Natural killer cell (primary cell): ENCODE data around the gene SCFD2. TPM values are rescaled to one million over a fixed set of nuclear protein-coding genes. Genes with fewer than 3 reads are reported as not detected.
A peak's percentile ranks its signal among the peaks of the same experiment; 100 is the strongest.

Experiments used
- ATAC-seq, 3 donors: fragments of 150-1000 bp in 2 of 3; fragments of 200-7000 bp in 1 of 3; cut with Tn5 transposase; 1 replicate in 1 of 3; 2 replicates in 2 of 3; pipeline ENCODE4 v1.10.0; 2021; ENCODE audit warnings: mild to moderate bottlenecking in 2 of 3, moderate library complexity in 2 of 3
- DNase-seq, 2 donors: peaks; one replicate each; pipeline versions ENCODE4 v3.0.0 to v3.0.0-alpha.2; 2013 to 2021; ENCODE audit warnings: mixed read lengths in 1 of 2
- H3K27ac ChIP-seq: one replicate; pipeline ENCODE4 v1.5.1; 2013; ENCODE audit warnings: mild to moderate bottlenecking, low read length
- H3K27me3 ChIP-seq: one replicate; pipeline ENCODE4 v1.6.1; 2013; ENCODE audit warnings: low read length; ENCODE audit not compliant: control insufficient read depth, insufficient read depth
- H3K36me3 ChIP-seq: one replicate; pipeline ENCODE4 v1.6.1; 2013; ENCODE audit warnings: low read length; ENCODE audit not compliant: control insufficient read depth, insufficient read depth
- H3K4me1 ChIP-seq: one replicate; pipeline ENCODE4 v1.6.1; 2013; ENCODE audit warnings: low read length; ENCODE audit not compliant: control insufficient read depth, insufficient read depth
- H3K4me3 ChIP-seq: one replicate; pipeline ENCODE4 v1.5.1; 2013; ENCODE audit warnings: low read length
- H3K9me3 ChIP-seq: one replicate; pipeline ENCODE4 v1.6.1; 2013; ENCODE audit warnings: low read length; ENCODE audit not compliant: control insufficient read depth, insufficient read depth
- H3K27ac Mint-ChIP-seq, 2 donors: one replicate each; pipeline ENCODE4 v1.8.0; 2022; ENCODE audit warnings: mild to moderate bottlenecking in 2 of 2, mixed read lengths in 2 of 2, moderate library complexity in 1 of 2
- H3K27me3 Mint-ChIP-seq, 2 donors: one replicate each; pipeline ENCODE4 v1.8.0; 2022; ENCODE audit warnings: low read depth in 2 of 2, mixed read lengths in 2 of 2
- H3K36me3 Mint-ChIP-seq: one replicate; pipeline ENCODE4 v1.8.0; 2022; ENCODE audit warnings: mixed read lengths
- H3K4me1 Mint-ChIP-seq, 2 donors: one replicate each; pipeline ENCODE4 v1.8.0; 2022; ENCODE audit warnings: mixed read lengths in 2 of 2
- H3K4me3 Mint-ChIP-seq: one replicate; pipeline ENCODE4 v1.8.0; 2022; ENCODE audit warnings: mild to moderate bottlenecking, moderate library complexity, mixed read lengths
- H3K9me3 Mint-ChIP-seq, 2 donors: one replicate each; pipeline ENCODE4 v1.8.0; 2022; ENCODE audit warnings: mixed read lengths in 2 of 2
- WGBS: methylation state at CpG from one replicate; pipeline ENCODE4 v1.1.7; 2013; ENCODE audit warnings: missing lambda C conversion rate; ENCODE audit not compliant: insufficient coverage; 5-methylcytosine and 5-hydroxymethylcytosine counted together
- intact Hi-C: fragments of 100-400 bp; cut with micrococcal nuclease; formaldehyde crosslinking; loops from one replicate; pipeline ENCODE4 v1.14.2; 2022
- total RNA-seq, 4 donors: library from RNA; stranded (reverse); fragments of 120-200 nt in 1 of 4; gene quantifications; one replicate each; pipeline versions ENCODE4 v1.2.3 to v1.2.4, GENCODE V29; 2013 to 2022
- TF ChIP-seq, protein P1 (sequence below): fragments of 200-600 bp; IDR thresholded peaks from one replicate; pipeline ENCODE4 v1.8.0; 2022; ENCODE audit warnings: antibody characterized with exemption

Gene SCFD2
- total RNA-seq, 3 donors from 2014 or later (not counting 1 experiment from before 2014, with no cell fraction given) = 26.4 to 29.4 (median 28.9) TPM

DNA sequence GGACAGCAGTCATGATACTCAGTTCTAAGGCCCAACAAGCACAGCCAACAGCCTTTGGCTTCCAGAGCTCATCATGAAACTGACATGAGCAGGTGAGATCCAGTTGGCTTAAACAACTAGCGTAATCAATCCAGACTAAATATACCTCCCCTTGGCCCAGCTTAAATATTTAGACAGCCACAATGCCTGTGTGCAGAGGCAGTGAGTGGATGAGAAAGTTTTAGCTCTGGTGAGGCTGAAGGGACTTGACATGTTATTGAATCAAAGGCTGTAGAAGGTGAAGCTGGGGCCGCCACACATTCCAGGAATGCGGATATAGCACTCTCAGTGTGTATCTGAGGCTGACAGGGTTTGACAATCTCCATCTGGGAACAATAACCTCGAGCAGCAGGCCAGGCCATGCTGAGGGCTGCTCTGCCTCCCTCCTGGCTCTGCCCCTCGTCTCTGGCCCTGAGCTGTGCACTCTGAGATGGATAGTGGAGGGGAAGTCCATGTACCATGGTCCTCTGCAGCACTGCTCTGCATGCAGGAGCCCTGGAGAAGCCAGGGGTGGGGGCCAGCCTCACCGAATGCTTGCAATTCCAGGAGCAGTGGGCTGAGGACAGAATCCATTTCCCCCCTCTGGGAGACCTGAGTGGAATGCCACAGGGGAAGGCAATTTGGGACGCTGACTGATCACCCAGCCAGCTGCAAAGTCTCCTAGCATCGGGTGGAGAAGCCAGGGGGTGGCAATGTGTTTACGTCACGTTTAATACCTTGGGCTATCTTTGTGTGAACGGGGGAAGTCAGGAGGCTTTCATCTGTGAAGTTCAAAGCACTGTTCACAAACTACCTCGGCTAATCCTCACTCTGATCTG lies 541.0 kb downstream of the SCFD2 start:
- peaks cover 0 to 2% of the 10 kb centered on the region in 2 donors for H3K9me3 Mint-ChIP-seq
- Histone ChIP-seq H3K4me3 (no peak overlapping the region), H3K9me3 (no peaks in the 10 kb centered on the region), H3K4me1 (no peaks in the 10 kb centered on the region), H3K27ac (no peak overlapping the region), H3K36me3 (no peaks in the 10 kb centered on the region), H3K27me3 (no peaks in the 10 kb centered on the region)
- no peaks in the 10 kb centered on the region for H3K4me1 Mint-ChIP-seq
- H3K36me3 Mint-ChIP-seq = no peaks in the 10 kb centered on the region
- ATAC-seq = no peak
- peaks cover 0 to 3% of the 10 kb centered on the region in 2 donors for H3K27me3 Mint-ChIP-seq
- peak in 1 of 2 donors; percentile 7 for DNase-seq
- TF ChIP-seq, protein P1, sequence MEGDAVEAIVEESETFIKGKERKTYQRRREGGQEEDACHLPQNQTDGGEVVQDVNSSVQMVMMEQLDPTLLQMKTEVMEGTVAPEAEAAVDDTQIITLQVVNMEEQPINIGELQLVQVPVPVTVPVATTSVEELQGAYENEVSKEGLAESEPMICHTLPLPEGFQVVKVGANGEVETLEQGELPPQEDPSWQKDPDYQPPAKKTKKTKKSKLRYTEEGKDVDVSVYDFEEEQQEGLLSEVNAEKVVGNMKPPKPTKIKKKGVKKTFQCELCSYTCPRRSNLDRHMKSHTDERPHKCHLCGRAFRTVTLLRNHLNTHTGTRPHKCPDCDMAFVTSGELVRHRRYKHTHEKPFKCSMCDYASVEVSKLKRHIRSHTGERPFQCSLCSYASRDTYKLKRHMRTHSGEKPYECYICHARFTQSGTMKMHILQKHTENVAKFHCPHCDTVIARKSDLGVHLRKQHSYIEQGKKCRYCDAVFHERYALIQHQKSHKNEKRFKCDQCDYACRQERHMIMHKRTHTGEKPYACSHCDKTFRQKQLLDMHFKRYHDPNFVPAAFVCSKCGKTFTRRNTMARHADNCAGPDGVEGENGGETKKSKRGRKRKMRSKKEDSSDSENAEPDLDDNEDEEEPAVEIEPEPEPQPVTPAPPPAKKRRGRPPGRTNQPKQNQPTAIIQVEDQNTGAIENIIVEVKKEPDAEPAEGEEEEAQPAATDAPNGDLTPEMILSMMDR = no peak
- H3K27ac Mint-ChIP-seq = no peak overlapping the region
- intact Hi-C loops = no loop called here
- WGBS = 82% methylated on average over 11 of the region's 12 CpGs
- no peak overlapping the region for H3K4me3 Mint-ChIP-seq

DNA sequence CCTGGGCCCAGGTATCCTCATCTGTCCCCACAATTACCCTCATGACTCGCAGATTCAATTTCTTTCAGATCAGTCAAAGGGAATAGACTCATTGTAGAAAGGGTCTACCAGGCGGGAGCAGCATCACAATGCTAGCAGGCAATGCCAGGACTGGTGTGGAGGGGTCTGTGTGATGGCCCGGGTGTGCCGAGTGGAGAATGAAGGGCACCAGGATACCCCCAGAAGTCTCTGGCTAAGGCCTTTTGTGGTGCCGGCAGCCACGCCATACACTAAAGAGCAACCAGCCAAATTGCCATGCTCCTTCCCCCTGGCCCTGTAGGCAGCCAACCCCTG lies 541.6 kb downstream of the SCFD2 start:
- Histone ChIP-seq H3K27ac (no peak overlapping the region), H3K27me3 (no peaks in the 10 kb centered on the region), H3K36me3 (no peaks in the 10 kb centered on the region), H3K9me3 (no peaks in the 10 kb centered on the region), H3K4me1 (no peaks in the 10 kb centered on the region), H3K4me3 (no peak overlapping the region)
- no peaks in the 10 kb centered on the region for H3K36me3 Mint-ChIP-seq
- ATAC-seq (peak in 1 of 3 donors; percentile 10), DNase-seq (no peak)
- H3K9me3 Mint-ChIP-seq = peaks cover 0 to 2% of the 10 kb centered on the region in 2 donors
- 97% methylated on average over 6 of the region's 6 CpGs for WGBS
- TF ChIP-seq, protein P1 = no peak
- no peaks in the 10 kb centered on the region for H3K4me1 Mint-ChIP-seq
- H3K27ac Mint-ChIP-seq = no peak overlapping the region
- H3K4me3 Mint-ChIP-seq = no peak overlapping the region
- intact Hi-C loops = no loop called here
- H3K27me3 Mint-ChIP-seq = peaks cover 0 to 2% of the 10 kb centered on the region in 2 donors

GRCh38 chr4:52823702-52824092 lies 542.2 kb downstream of the SCFD2 start:
- Histone ChIP-seq H3K9me3 (no peaks in the 10 kb centered on the region), H3K4me1 (no peaks in the 10 kb centered on the region), H3K4me3 (no peak overlapping the region), H3K27me3 (no peaks in the 10 kb centered on the region), H3K36me3 (no peaks in the 10 kb centered on the region), H3K27ac (no peak overlapping the region)
- Mint-ChIP-seq H3K27me3 (peaks cover 0 to 2% of the 10 kb centered on the region in 2 donors), H3K4me1 (no peaks in the 10 kb centered on the region), H3K36me3 (no peaks in the 10 kb centered on the region), H3K27ac (no peak overlapping the region), H3K9me3 (peaks cover 0 to 2% of the 10 kb centered on the region in 2 donors), H3K4me3 (no peak overlapping the region)
- 65% methylated on average over 1 of the region's 1 CpG for WGBS
- ATAC-seq (peak in 1 of 3 donors; percentile 39), DNase-seq (no peak)
- TF ChIP-seq, protein P1 = no peak
- intact Hi-C loops = no loop called here

Other genes starting within 250 kb of the SCFD2 start
- gene FIP1L1, start 11.6 kb upstream of the SCFD2 start, total RNA-seq = 10 to 100 TPM; 76.2 to 94.0 (median 85.6) TPM
- not detected for gene LNX1, start 225.4 kb upstream of the SCFD2 start, total RNA-seq